Measurements from ENCODE around the gene RGS4. TPM values are rescaled to one million over a fixed set of nuclear protein-coding genes. Genes with fewer than 3 reads are reported as not detected.
A peak's percentile ranks its signal among the peaks of the same experiment; 100 is the strongest.

RGS4 gene
- total and polyA plus RNA-seq, 8 donors, result 0.46 to 15.0 (median 2.7) TPM

DNA sequence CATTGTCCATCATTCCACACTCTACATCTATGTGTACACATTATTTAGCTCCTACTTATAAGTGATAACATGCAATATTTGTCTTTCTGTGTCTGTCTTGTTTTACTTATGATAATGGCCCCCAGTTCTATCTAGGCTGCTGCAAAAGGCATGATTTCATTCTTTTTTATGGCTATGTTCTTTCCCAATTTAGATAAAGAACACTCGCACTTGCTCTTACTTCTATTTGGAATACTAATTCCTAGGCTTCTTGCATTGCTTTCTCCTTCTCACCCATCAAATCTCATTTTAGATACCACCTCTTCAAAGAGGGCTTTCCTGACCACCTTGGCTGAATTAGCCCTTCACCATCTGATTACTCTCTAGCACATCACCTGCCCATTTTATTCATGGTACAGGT, 3.0 kb upstream of the RGS4 start:
- no peak for ATAC-seq
- TF ChIP-seq, protein P1, sequence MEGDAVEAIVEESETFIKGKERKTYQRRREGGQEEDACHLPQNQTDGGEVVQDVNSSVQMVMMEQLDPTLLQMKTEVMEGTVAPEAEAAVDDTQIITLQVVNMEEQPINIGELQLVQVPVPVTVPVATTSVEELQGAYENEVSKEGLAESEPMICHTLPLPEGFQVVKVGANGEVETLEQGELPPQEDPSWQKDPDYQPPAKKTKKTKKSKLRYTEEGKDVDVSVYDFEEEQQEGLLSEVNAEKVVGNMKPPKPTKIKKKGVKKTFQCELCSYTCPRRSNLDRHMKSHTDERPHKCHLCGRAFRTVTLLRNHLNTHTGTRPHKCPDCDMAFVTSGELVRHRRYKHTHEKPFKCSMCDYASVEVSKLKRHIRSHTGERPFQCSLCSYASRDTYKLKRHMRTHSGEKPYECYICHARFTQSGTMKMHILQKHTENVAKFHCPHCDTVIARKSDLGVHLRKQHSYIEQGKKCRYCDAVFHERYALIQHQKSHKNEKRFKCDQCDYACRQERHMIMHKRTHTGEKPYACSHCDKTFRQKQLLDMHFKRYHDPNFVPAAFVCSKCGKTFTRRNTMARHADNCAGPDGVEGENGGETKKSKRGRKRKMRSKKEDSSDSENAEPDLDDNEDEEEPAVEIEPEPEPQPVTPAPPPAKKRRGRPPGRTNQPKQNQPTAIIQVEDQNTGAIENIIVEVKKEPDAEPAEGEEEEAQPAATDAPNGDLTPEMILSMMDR (IDR thresholded peaks at IDR 0.05), result no peak
- Histone ChIP-seq H3K4me3 (no peak overlapping the region), H3K27ac (no peak overlapping the region), H3K36me3 (no peaks in the 10 kb centered on the region), H3K27me3 (peaks cover 0 to 5% (median 0%) of the 10 kb centered on the region in 4 donors), H3K4me1 (no peaks in the 10 kb centered on the region), H3K9me3 (no peaks in the 10 kb centered on the region)
- intact Hi-C loops (cut with DNase I), result no loop called here
- 55 to 61% methylated on average over 1 of the region's 1 CpG for WGBS, 2 donors
- no peak for FAIRE-seq
- no peak for DNase-seq

DNA sequence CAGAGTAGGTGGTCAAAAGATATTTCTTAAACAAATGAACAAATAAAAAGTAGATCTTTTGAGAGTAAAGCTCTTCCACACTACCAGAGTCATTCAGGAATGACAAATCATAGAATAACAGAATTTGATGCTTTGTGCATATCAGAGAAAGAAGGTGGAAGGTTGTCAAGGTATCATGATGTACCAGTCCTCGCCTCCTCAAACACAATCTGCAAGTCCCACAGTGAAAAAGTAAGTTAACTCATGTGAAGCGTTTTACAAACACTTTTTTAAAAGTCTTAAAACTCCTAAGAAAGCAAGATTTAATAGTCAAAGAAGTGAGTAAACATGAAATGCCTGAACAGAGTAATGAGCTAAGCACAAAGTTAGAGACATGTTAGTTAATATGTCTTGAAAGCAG, 2.5 kb upstream of the RGS4 start:
- Histone ChIP-seq H3K27me3 (peaks cover 0 to 5% (median 0%) of the 10 kb centered on the region in 4 donors), H3K36me3 (no peaks in the 10 kb centered on the region), H3K4me1 (no peaks in the 10 kb centered on the region), H3K27ac (no peak overlapping the region), H3K9me3 (no peaks in the 10 kb centered on the region), H3K4me3 (no peak overlapping the region)
- TF ChIP-seq, protein P1 (IDR thresholded peaks at IDR 0.05), result no peak
- FAIRE-seq (no peak), DNase-seq (no peak), ATAC-seq (no peak)
- intact Hi-C loops (cut with DNase I), result no loop called here
- WGBS, 2 donors, result 65 to 75% methylated on average over 2 of the region's 2 CpGs

DNA sequence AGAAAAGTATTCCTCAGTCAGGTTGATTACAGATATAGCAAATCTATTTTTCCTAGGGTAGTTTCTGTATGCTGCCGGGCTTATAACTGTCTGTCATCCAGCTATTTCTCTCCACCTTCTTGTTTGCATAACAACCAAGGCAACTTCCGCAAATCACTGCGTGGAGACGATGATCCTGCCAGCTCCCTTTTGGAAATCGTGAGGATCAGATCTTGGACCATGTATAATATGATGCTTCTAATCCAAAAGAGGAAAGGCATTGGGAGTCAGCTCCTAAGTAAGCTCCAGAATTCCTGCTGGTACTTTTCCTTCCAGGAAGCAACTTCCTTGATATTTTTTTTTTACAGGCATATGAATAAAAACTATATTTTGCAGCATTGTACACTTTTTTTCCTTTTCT, 445 bp upstream of the RGS4 start:
- DNase-seq (no peak), ATAC-seq (peak in 3 of 4 donors; percentile 40 to 58 (median 52)), FAIRE-seq (no peak)
- Histone ChIP-seq H3K36me3 (no peaks in the 10 kb centered on the region), H3K27ac (no peak overlapping the region), H3K4me1 (no peaks in the 10 kb centered on the region), H3K9me3 (no peaks in the 10 kb centered on the region), H3K27me3 (peaks cover 0 to 5% (median 0%) of the 10 kb centered on the region in 4 donors), H3K4me3 (no peak overlapping the region)
- 3 to 13% methylated on average over 5 of the region's 5 CpGs for WGBS, 2 donors
- TF ChIP-seq, protein P1 (IDR thresholded peaks at IDR 0.05), result no peak
- intact Hi-C loops (cut with DNase I), result no loop called here

DNA sequence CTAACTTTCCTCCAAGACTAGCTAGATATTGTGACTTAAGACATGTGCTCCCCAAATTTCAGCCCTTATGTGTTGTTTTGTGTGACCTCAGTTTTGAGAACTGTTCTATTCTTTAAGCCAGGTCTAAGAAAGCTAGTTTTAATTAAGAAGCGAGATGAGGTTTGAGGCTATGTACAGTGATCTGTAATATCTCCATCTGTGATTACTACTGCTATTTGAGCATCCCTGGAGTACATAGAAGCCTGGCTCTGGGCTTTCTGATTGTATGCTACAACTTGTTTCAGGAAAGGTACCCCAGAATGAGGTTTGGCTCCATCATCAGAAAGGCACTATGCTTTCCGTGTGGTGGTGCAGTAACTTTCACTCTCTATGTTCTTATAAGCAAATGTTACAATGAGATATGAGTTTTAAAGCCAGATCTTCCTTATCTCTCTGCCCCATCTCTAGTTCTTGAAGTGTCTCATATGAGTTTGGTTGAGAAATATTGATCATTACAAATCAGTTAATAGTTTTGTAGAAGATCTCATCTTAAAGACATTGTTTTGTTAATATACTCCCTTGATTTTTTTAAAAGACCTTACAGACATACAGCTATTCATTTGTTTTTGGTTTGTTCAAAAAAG, 605 bp downstream of the RGS4 start:
- intact Hi-C loops (cut with DNase I), result loop anchor here in 2 of 3 donors (10.0 kb wide), 1 partner anchor 245 kb away; no protein-coding TSS in a partner anchor
- TF ChIP-seq, protein P1 (IDR thresholded peaks at IDR 0.05), result no peak
- Histone ChIP-seq H3K9me3 (no peaks in the 10 kb centered on the region), H3K27ac (no peak overlapping the region), H3K4me1 (no peaks in the 10 kb centered on the region), H3K27me3 (peaks cover 0 to 5% (median 0%) of the 10 kb centered on the region in 4 donors), H3K36me3 (no peaks in the 10 kb centered on the region), H3K4me3 (peak overlapping the region in 1 of 4 donors; percentile 22)
- no peak for ATAC-seq
- 44 to 65% methylated on average over 2 of the region's 2 CpGs for WGBS, 2 donors
- no peak for FAIRE-seq
- DNase-seq, result no peak

Data from pancreas (tissue), 10 donors.